K562 (cell line): Measurements from ENCODE around the gene SNPH. TPM values are rescaled to one million over a fixed set of nuclear protein-coding genes. Genes with fewer than 3 reads are reported as not detected.

Experiments used
- ATAC-seq: fragments of 200-7000 bp; cut with Tn5 transposase; 3 replicates; pipeline ENCODE4 v1.9.1; 2020; ENCODE audit warnings: moderate library complexity
- BruUV-seq: library from RNA; stranded (reverse); fragments of 400-500 nt; replicated peaks from 2 replicates; lab custom pipeline; 2021; lab: Mats Ljungman, UMichigan
- CTCF ChIA-PET: fragments of 300-600 bp; formaldehyde crosslinking; extraction: SDS; loops from one replicate; lab custom pipeline; 2021; ENCODE audit warnings: low intra/inter-chr PET ratio; lab: Yijun Ruan, JAX
- POLR2A ChIA-PET: fragments of 300-600, 350-650 bp; sonication (Branson Sonifier 250); formaldehyde crosslinking; extraction: SDS; loops from one replicate; lab custom pipeline; 2021; ENCODE audit warnings: antibody characterized with exemption, inconsistent platforms; lab: Yijun Ruan, JAX
- DNase-seq, 4 experiments: peaks; one replicate each; pipeline versions ENCODE4 v3.0.0 to v3.0.0-alpha.2; 2011 to 2018; ENCODE audit warnings: low spot score in 3 of 4, mixed read lengths in 3 of 4; ENCODE audit errors: extremely low read depth in 1 of 4
- FAIRE-seq: peaks from 2 replicates; lab custom pipeline; 2011; peaks lifted over from hg19 to GRCh38; lab: Jason Lieb, UNC
- H2AFZ ChIP-seq: 2 replicates; pipeline ENCODE4 v1.6.0; 2011; ENCODE audit warnings: low read depth, low read length, control low read depth, inconsistent platforms
- H3K27ac ChIP-seq: fragments of 200-600 bp; 3 replicates; pipeline ENCODE4 v1.8.0; 2011; ENCODE audit warnings: low read depth, mild to moderate bottlenecking, control low read depth, inconsistent platforms, low read length, moderate library complexity, mixed read lengths; ENCODE audit errors: extremely low read depth
- H3K27me3 ChIP-seq, 2 experiments: fragments of 300-600 bp in 1 of 2; 2 replicates in 1 of 2; 3 replicates in 1 of 2; pipeline versions ENCODE4 v1.6.0 to v1.8.0; 2011; ENCODE audit warnings: inconsistent platforms in 2 of 2, low read length in 2 of 2, mild to moderate bottlenecking in 1 of 2, mixed read lengths in 1 of 2, moderate library complexity in 1 of 2; ENCODE audit not compliant: control insufficient read depth in 2 of 2, insufficient read depth in 2 of 2
- H3K36me3 ChIP-seq: fragments of 300-600 bp; 3 replicates; pipeline ENCODE4 v1.8.0; 2011; ENCODE audit warnings: mild to moderate bottlenecking, low read length, inconsistent platforms; ENCODE audit not compliant: control insufficient read depth, insufficient read depth
- H3K4me1 ChIP-seq, 2 experiments: fragments of 200-600 bp in 1 of 2; replicated peaks in 1 of 2; 2 replicates in 1 of 2; 3 replicates in 1 of 2; pipeline versions ENCODE4 v1.5.1 to v1.8.0; 2011; ENCODE audit warnings: inconsistent platforms in 2 of 2, low read length in 2 of 2, mild to moderate bottlenecking in 1 of 2, mixed read lengths in 1 of 2, moderate library complexity in 1 of 2; ENCODE audit not compliant: control insufficient read depth in 2 of 2, insufficient read depth in 2 of 2
- H3K4me2 ChIP-seq: 2 replicates; pipeline ENCODE4 v1.6.1; 2011; ENCODE audit warnings: low read length, control low read depth, inconsistent platforms, mixed read lengths; ENCODE audit not compliant: insufficient read depth
- H3K4me3 ChIP-seq: fragments of 200-600 bp; sonication (generic), shearing (Covaris generic); 2 replicates; pipeline ENCODE4 v1.5.1; 2016; ENCODE audit warnings: control low read depth, inconsistent platforms
- H3K79me2 ChIP-seq: fragments of 200-600 bp; 3 replicates; pipeline ENCODE4 v1.8.0; 2011; ENCODE audit warnings: low read length, inconsistent platforms; ENCODE audit not compliant: control insufficient read depth, insufficient read depth
- H3K9ac ChIP-seq, 2 experiments: 2 replicates each; pipeline versions ENCODE4 v1.6.0 to v1.6.1; 2011; ENCODE audit warnings: low read depth in 2 of 2, low read length in 2 of 2, control low read depth in 1 of 2, inconsistent platforms in 1 of 2, mild to moderate bottlenecking in 1 of 2, mixed read lengths in 1 of 2; ENCODE audit not compliant: insufficient read depth in 1 of 2
- H3K9me1 ChIP-seq: one replicate; pipeline ENCODE4 v1.6.0; 2011; ENCODE audit warnings: inconsistent platforms, mild to moderate bottlenecking, low read length, moderate library complexity; ENCODE audit not compliant: control insufficient read depth, insufficient read depth
- H3K9me3 ChIP-seq: replicated peaks from 2 replicates; pipeline ENCODE4 v1.5.1; 2011; ENCODE audit warnings: low read depth, low read length, inconsistent platforms; ENCODE audit not compliant: control insufficient read depth, insufficient read depth
- H4K20me1 ChIP-seq: replicated peaks from 2 replicates; pipeline ENCODE4 v1.6.1; 2011; ENCODE audit warnings: low read length, inconsistent platforms, mixed read lengths; ENCODE audit not compliant: control insufficient read depth, insufficient read depth
- BCOR ChIP-seq: fragments of 450-650 bp; IDR thresholded peaks from 2 replicates; pipeline ENCODE4 v1.6.1; 2016
- FOXA3 ChIP-seq, 2 experiments: fragments of 450-650 bp in 1 of 2; sonication (generic) in 1 of 2; formaldehyde crosslinking; IDR thresholded peaks in 1 of 2; conservative IDR thresholded peaks in 1 of 2; 2 replicates each; pipeline versions ENCODE4 v1.4.0 to v1.8.0; 2020 to 2022; ENCODE audit warnings: mild to moderate bottlenecking in 2 of 2, missing genetic modification reagents in 1 of 2
- RBM25 ChIP-seq: fragments of 200-400 bp; formaldehyde crosslinking; IDR thresholded peaks from 2 replicates; pipeline ENCODE4 v1.6.1; 2018; ENCODE audit warnings: low read length, low read depth, moderate library complexity; ENCODE audit not compliant: severe bottlenecking
- ZNF12 ChIP-seq: sonication (generic); formaldehyde crosslinking; IDR thresholded peaks from 2 replicates; pipeline ENCODE4 v1.4.0; 2020; ENCODE audit warnings: mild to moderate bottlenecking, missing genetic modification reagents
- ZNF121 ChIP-seq: sonication (generic); formaldehyde crosslinking; conservative IDR thresholded peaks from 2 replicates; pipeline ENCODE4 v1.8.0; 2022; ENCODE audit warnings: missing genetic modification reagents
- ZNF347 ChIP-seq: fragments of 450-650 bp; formaldehyde crosslinking; IDR thresholded peaks from 2 replicates; pipeline ENCODE4 v1.4.0; 2020; ENCODE audit warnings: low read depth, mild to moderate bottlenecking, moderate library complexity
- ZNF830 ChIP-seq: fragments of 250-450 bp; sonication (Bioruptor Pico); IDR thresholded peaks from 2 replicates; pipeline ENCODE4 v1.5.0; 2021; ENCODE audit warnings: mild to moderate bottlenecking
- WGBS: fragments of 100-300 bp; shearing (Covaris generic); methylation state at CpG from one replicate; pipeline ENCODE4 v1.1.6; 2016; ENCODE audit warnings: low coverage, mixed read lengths; ENCODE audit not compliant: insufficient coverage; ENCODE audit errors: missing lambda C conversion rate; 5-methylcytosine and 5-hydroxymethylcytosine counted together
- in situ Hi-C: fragments of 300-500 bp; cut with MboI; formaldehyde crosslinking; loops from 4 replicates; pipeline ENCODE4 v1.15.0; 2018; ENCODE audit warnings: inconsistent platforms, mixed read lengths
- intact Hi-C: fragments of 100-400 bp; cut with micrococcal nuclease; formaldehyde crosslinking; loops from 2 replicates; pipeline ENCODE4 v1.14.2; 2022
- polyA plus RNA-seq, 8 experiments: library from polyadenylated mRNA; depleted of rRNA in 4 of 8; stranded (reverse) in 5 of 8; unstranded in 3 of 8; fragments of >200 nt; fragmentation: Nextera tagmentation in 2 of 8; fragmentation: Illumina TruSeq in 1 of 8; extraction: Ambion mirVana in 2 of 8; extraction: Trizol in 1 of 8; gene quantifications; 2 replicates each; pipeline versions ENCODE4 v1.2.1 to v1.2.3, GENCODE V29; 2011 to 2014; ENCODE audit warnings: inconsistent platforms in 1 of 8, missing spikeins in 1 of 8
- total RNA-seq, 7 experiments: library from RNA; depleted of rRNA in 6 of 7; stranded (reverse); fragments of >200 nt in 6 of 7; fragmentation: Illumina TruSeq in 2 of 7; extraction: Trizol in 2 of 7; gene quantifications; 2 replicates each; pipeline versions ENCODE4 v1.2.1 to v1.2.3, GENCODE V29; 2011 to 2021; ENCODE audit warnings: low replicate concordance in 1 of 7
- TF ChIP-seq, protein P1 (sequence below), 3 experiments: fragments of 200-800 bp in 1 of 3; sonication (Bioruptor generic) in 1 of 3; sonication (generic) in 1 of 3; formaldehyde crosslinking in 1 of 3; IDR thresholded peaks; 2 replicates each; pipeline versions ENCODE4 v1.6.1 to v1.8.0; 2016 to 2022; ENCODE audit warnings: mild to moderate bottlenecking in 2 of 3, missing compliant biosample characterization in 2 of 3, missing genetic modification characterization in 2 of 3, missing genetic modification reagents in 1 of 3

Gene SNPH
- total and polyA plus RNA-seq, 9 of the 15 experiments (the other 6 are each of a cell fraction or from before 2014, with no cell fraction given) = 0.03 to 4.2 (median 1.4) TPM

DNA sequence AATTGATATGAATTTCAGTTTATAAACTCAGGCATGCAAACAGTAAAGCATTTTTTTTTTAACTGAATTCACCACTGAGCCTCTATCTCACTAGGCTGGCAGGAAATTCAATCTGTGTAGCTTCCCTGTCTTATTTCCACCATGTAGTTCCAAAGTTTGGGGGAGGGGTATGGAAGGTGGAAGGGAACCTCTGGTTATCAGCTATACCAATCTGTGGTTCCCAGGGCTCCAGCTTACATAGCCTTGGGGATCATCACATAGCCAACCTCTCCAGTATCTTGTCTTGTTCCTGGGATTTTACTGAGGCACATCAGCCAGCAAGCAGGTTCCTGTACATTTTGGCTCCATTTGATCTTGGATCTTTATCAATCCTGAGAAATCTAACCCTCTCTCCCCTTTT is 24.6 kb upstream of the SNPH start (continued):
- TF ChIP-seq, protein P1, sequence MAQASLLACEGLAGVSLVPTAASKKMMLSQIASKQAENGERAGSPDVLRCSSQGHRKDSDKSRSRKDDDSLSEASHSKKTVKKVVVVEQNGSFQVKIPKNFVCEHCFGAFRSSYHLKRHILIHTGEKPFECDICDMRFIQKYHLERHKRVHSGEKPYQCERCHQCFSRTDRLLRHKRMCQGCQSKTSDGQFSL (CRISPR knock-in tag; IDR thresholded peaks at IDR 0.05) = no peak
- TF ChIP-seq, protein P1 (tag; IDR thresholded peaks at IDR 0.05) = no peak
- TF ChIP-seq, all 486 proteins: peak for 0

DNA sequence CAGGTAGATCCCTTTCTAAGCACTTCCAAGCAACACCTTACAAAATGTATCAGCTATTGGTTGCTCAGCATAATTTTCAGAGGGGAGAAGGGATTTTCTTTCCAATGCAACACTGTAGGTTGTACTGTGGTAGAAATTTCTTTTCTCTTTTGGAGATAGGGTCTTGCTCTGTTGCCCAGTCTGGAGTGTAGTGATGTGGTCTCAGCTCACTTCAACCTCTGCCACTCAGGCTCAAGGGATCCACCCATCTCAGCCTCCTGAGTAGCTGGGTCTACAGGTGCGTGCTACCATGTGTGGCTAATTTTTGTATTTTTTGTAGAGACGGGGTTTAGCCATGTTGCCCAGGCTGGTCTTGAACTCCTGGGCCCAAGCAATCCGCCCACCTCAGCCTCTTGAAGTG is 24.0 kb upstream of the SNPH start:
- no TSS peak for BruUV-seq
- Histone ChIP-seq H4K20me1 (no peaks in the 10 kb centered on the region), H3K27ac (no peak overlapping the region), H3K9me1 (no peaks in the 10 kb centered on the region), H3K27me3 (no peaks in the 10 kb centered on the region), H3K79me2 (no peaks in the 10 kb centered on the region), H3K36me3 (no peaks in the 10 kb centered on the region), H3K9ac (no peak overlapping the region), H3K9me3 (no peaks in the 10 kb centered on the region), H3K4me1 (peaks cover 0 to 7% of the 10 kb centered on the region in 2 experiments; a peak in 3 of 5 replicates), H3K4me2 (no peak overlapping the region; the same call in 1 of the 2 replicates), H2AFZ (no peak overlapping the region), H3K4me3 (no peak overlapping the region)
- DNase-seq = no peak
- in situ Hi-C loops (no loop called here), intact Hi-C loops (no loop called here)
- no peak for FAIRE-seq
- POLR2A ChIA-PET = no interaction called here
- CTCF ChIA-PET = interaction anchor here (0.6 kb wide), 1 partner anchor 224 kb away, joined by 3 read pairs; the partner anchor contains the start of gene NSFL1C
- WGBS = 44% methylated on average over 2 of the region's 3 CpGs
- ATAC-seq = no peak
- TF ChIP-seq RBM25 (peak; percentile 66), ZNF830 (CRISPR knock-in tag) (no peak), ZNF347 (CRISPR knock-in tag) (no peak), ZNF121 (CRISPR knock-in tag) (peak; percentile 98), FOXA3 (CRISPR knock-in tag; conservative IDR thresholded peaks at IDR 0.05 in 1 of 2, IDR thresholded peaks at IDR 0.05 in 1 of 2) (no peak), BCOR (0 out of 2 replicates have a peak, but pooled peaks have one; percentile 39), ZNF12 (CRISPR knock-in tag) (no peak)
